Karpas-422 (cell line): ENCODE results near the gene IDI2. TPM values are rescaled to one million over a fixed set of nuclear protein-coding genes. Genes with fewer than 3 reads are reported as not detected.
A peak's percentile ranks its signal among the peaks of the same experiment; 100 is the strongest.

Experiments used
- DNase-seq: peaks from one replicate; pipeline ENCODE4 v3.0.0-alpha.2; 2015
- H2AFZ ChIP-seq: fragments of 200-600 bp; sonication (generic); 2 replicates; pipeline ENCODE4 v1.6.1; 2014; ENCODE audit warnings: antibody characterized with exemption, low read length, mixed read lengths
- H3K27ac ChIP-seq: fragments of 200-600 bp; sonication (generic); 2 replicates; pipeline ENCODE4 v1.5.1; 2014; ENCODE audit warnings: mild to moderate bottlenecking, low read length, moderate library complexity
- H3K27me3 ChIP-seq: fragments of 200-600 bp; sonication (generic); 2 replicates; pipeline ENCODE4 v1.6.1; 2014; ENCODE audit warnings: low read length, mixed read lengths
- H3K36me3 ChIP-seq: fragments of 200-600 bp; sonication (generic); 2 replicates; pipeline ENCODE4 v1.6.1; 2014; ENCODE audit warnings: low read length, mixed read lengths; ENCODE audit not compliant: insufficient read depth
- H3K4me1 ChIP-seq: fragments of 200-600 bp; sonication (generic); 2 replicates; pipeline ENCODE4 v1.6.1; 2014; ENCODE audit warnings: mild to moderate bottlenecking, low read length, mixed read lengths
- H3K4me2 ChIP-seq: fragments of 200-600 bp; sonication (generic); 2 replicates; pipeline ENCODE4 v1.6.1; 2014; ENCODE audit warnings: low read length, low read depth, mild to moderate bottlenecking; ENCODE audit not compliant: poor library complexity, severe bottlenecking
- H3K4me3 ChIP-seq: fragments of 200-600 bp; sonication (generic); 2 replicates; pipeline ENCODE4 v1.5.1; 2014; ENCODE audit warnings: mild to moderate bottlenecking, antibody characterized with exemption, low read length, mixed read lengths
- H3K79me2 ChIP-seq: fragments of 200-600 bp; sonication (generic); 2 replicates; pipeline ENCODE4 v1.6.1; 2014; ENCODE audit warnings: mild to moderate bottlenecking, low read length, mixed read lengths
- H3K9ac ChIP-seq: fragments of 200-600 bp; sonication (generic); 2 replicates; pipeline ENCODE4 v1.6.0; 2014; ENCODE audit warnings: low read length
- H3K9me2 ChIP-seq: fragments of 200-600 bp; sonication (generic), shearing (Covaris generic); replicated peaks from 2 replicates; pipeline ENCODE4 v1.6.0; 2014; ENCODE audit warnings: mild to moderate bottlenecking, low read length, moderate library complexity; ENCODE audit not compliant: insufficient read depth
- H3K9me3 ChIP-seq: fragments of 300-700, 200-600 bp; sonication (generic); 2 replicates; pipeline ENCODE4 v1.6.1; 2014; ENCODE audit warnings: low read length, mixed read lengths
- H4K20me1 ChIP-seq: fragments of 200-600 bp; sonication (generic); 2 replicates; pipeline ENCODE4 v1.6.1; 2014; ENCODE audit warnings: mild to moderate bottlenecking, antibody characterized with exemption, low read length, low read depth; ENCODE audit not compliant: insufficient read depth
- total RNA-seq: library from RNA; depleted of rRNA; stranded (reverse); fragments of >200 nt; shearing (Covaris generic); gene quantifications from 2 replicates; pipeline ENCODE4 v1.2.3, GENCODE V29; 2014; ENCODE audit warnings: low replicate concordance

The IDI2 gene
- total RNA-seq, 1 experiment from 2014 or later, result not detected

- Histone ChIP-seq H3K4me3 (peak overlapping the region; percentile 69), H3K27ac (peak overlapping the region; percentile 89), H3K79me2 (peaks cover 74% of the 10 kb centered on the region), H3K9me2 (no peaks in the 10 kb centered on the region), H3K9ac (peak overlapping the region; percentile 74), H4K20me1 (peaks cover 19% of the 10 kb centered on the region), H3K36me3 (peaks cover 41% of the 10 kb centered on the region), H3K27me3 (no peaks in the 10 kb centered on the region), H3K4me1 (peaks cover 56% of the 10 kb centered on the region), H3K4me2 (peak overlapping the region; percentile 98), H2AFZ (no peak overlapping the region), H3K9me3 (no peaks in the 10 kb centered on the region)
- peak; percentile 79 for DNase-seq
Measured at GRCh38 chr10:1050554-1050953, 24.9 kb upstream of the IDI2 start.

GRCh38 chr10:1050145-1050544 is 24.5 kb upstream of the IDI2 start:
- no peak overlapping the region for H2AFZ ChIP-seq
- peaks cover 74% of the 10 kb centered on the region for H3K79me2 ChIP-seq
- peak overlapping the region; percentile 89 for H3K27ac ChIP-seq
- H3K4me1 ChIP-seq, result peaks cover 57% of the 10 kb centered on the region
- H3K9me2 ChIP-seq, result no peaks in the 10 kb centered on the region
- no peaks in the 10 kb centered on the region for H3K27me3 ChIP-seq
- peak overlapping the region; percentile 69 for H3K4me3 ChIP-seq
- H3K9ac ChIP-seq, result peak overlapping the region; percentile 74
- peaks cover 23% of the 10 kb centered on the region for H4K20me1 ChIP-seq
- peaks cover 42% of the 10 kb centered on the region for H3K36me3 ChIP-seq
- no peaks in the 10 kb centered on the region for H3K9me3 ChIP-seq
- DNase-seq, result peak; percentile 64
- H3K4me2 ChIP-seq, result peak overlapping the region; percentile 98

- H3K36me3 ChIP-seq, result peaks cover 39% of the 10 kb centered on the region
- H3K4me3 ChIP-seq, result peak overlapping the region; percentile 69
- peak overlapping the region; percentile 74 for H3K9ac ChIP-seq
- no peaks in the 10 kb centered on the region for H3K9me2 ChIP-seq
- peak overlapping the region; percentile 98 for H3K4me2 ChIP-seq
- peaks cover 29% of the 10 kb centered on the region for H4K20me1 ChIP-seq
- no peak overlapping the region for H2AFZ ChIP-seq
- peaks cover 57% of the 10 kb centered on the region for H3K4me1 ChIP-seq
- no peaks in the 10 kb centered on the region for H3K9me3 ChIP-seq
- H3K27me3 ChIP-seq, result no peaks in the 10 kb centered on the region
- H3K27ac ChIP-seq, result peak overlapping the region; percentile 89
- peaks cover 74% of the 10 kb centered on the region for H3K79me2 ChIP-seq
- DNase-seq, result no peak
Measured at GRCh38 chr10:1049425-1049958, 23.8 kb upstream of the IDI2 start.

- DNase-seq, result peak; percentile 100
Measured at GRCh38 chr10:1048732-1049424, 23.2 kb upstream of the IDI2 start, which contains the start of gene IDI1. Gene IDI1, minus strand, starts transcription at chr10:1049119. Its CDS starts 116 bp downstream, at chr10:1049003.

GRCh38 chr10:1048349-1048731 is 22.7 kb upstream of the IDI2 start:
- H3K79me2 ChIP-seq, result peaks cover 72% of the 10 kb centered on the region
- peaks cover 33% of the 10 kb centered on the region for H4K20me1 ChIP-seq
- no peaks in the 10 kb centered on the region for H3K27me3 ChIP-seq
- H3K36me3 ChIP-seq, result peaks cover 32% of the 10 kb centered on the region
- H3K9me2 ChIP-seq, result no peaks in the 10 kb centered on the region
- peak overlapping the region; percentile 98 for H3K4me3 ChIP-seq
- DNase-seq, result no peak
- H3K4me1 ChIP-seq, result peaks cover 61% of the 10 kb centered on the region
- peak overlapping the region; percentile 98 for H3K4me2 ChIP-seq
- H3K9me3 ChIP-seq, result no peaks in the 10 kb centered on the region
- H3K27ac ChIP-seq, result peak overlapping the region; percentile 89
- peak overlapping the region; percentile 95 for H3K9ac ChIP-seq
- no peak overlapping the region for H2AFZ ChIP-seq

More at GRCh38 chr10:1048732-1049424, 23.2 kb upstream of the IDI2 start, which contains the start of gene IDI1:
- Histone ChIP-seq H3K4me3 (peak within 1 kb of the TSS; percentile 98), H3K4me1 (peaks cover 57% of the 10 kb centered on the region), H3K36me3 (peaks cover 36% of the 10 kb centered on the region), H2AFZ (no peak within 1 kb of the TSS), H3K79me2 (peaks cover 74% of the 10 kb centered on the region), H3K4me2 (peak within 1 kb of the TSS; percentile 98), H3K9ac (peak within 1 kb of the TSS; percentile 95), H4K20me1 (peaks cover 33% of the 10 kb centered on the region), H3K9me3 (no peaks in the 10 kb centered on the region), H3K27me3 (no peaks in the 10 kb centered on the region), H3K9me2 (no peaks in the 10 kb centered on the region), H3K27ac (peak within 1 kb of the TSS; percentile 89)

GRCh38 chr10:1047937-1048336 is 22.3 kb upstream of the IDI2 start:
- Histone ChIP-seq H3K27me3 (no peaks in the 10 kb centered on the region), H3K4me2 (peak overlapping the region; percentile 98), H3K9me3 (no peaks in the 10 kb centered on the region), H3K4me3 (peak overlapping the region; percentile 98), H3K4me1 (peaks cover 65% of the 10 kb centered on the region), H4K20me1 (peaks cover 33% of the 10 kb centered on the region), H3K79me2 (peaks cover 72% of the 10 kb centered on the region), H3K36me3 (peaks cover 35% of the 10 kb centered on the region), H3K27ac (peak overlapping the region; percentile 89), H2AFZ (no peak overlapping the region), H3K9ac (peak overlapping the region; percentile 95), H3K9me2 (no peaks in the 10 kb centered on the region)
- peak; percentile 52 for DNase-seq

GRCh38 chr10:1045415-1045814 is 19.8 kb upstream of the IDI2 start:
- Histone ChIP-seq H3K4me3 (peak overlapping the region; percentile 53), H3K36me3 (peaks cover 43% of the 10 kb centered on the region), H4K20me1 (peaks cover 33% of the 10 kb centered on the region), H3K4me1 (peaks cover 53% of the 10 kb centered on the region), H2AFZ (no peak overlapping the region), H3K27ac (peak overlapping the region; percentile 79), H3K9me2 (no peaks in the 10 kb centered on the region), H3K79me2 (peaks cover 47% of the 10 kb centered on the region), H3K4me2 (peak overlapping the region; percentile 56), H3K27me3 (no peaks in the 10 kb centered on the region), H3K9ac (peak overlapping the region; percentile 36), H3K9me3 (no peaks in the 10 kb centered on the region)
- no peak for DNase-seq

- peak; percentile 51 for DNase-seq
- H3K9ac ChIP-seq, result peak overlapping the region; percentile 53
- H3K79me2 ChIP-seq, result peaks cover 47% of the 10 kb centered on the region
- H3K4me1 ChIP-seq, result peaks cover 53% of the 10 kb centered on the region
- peaks cover 33% of the 10 kb centered on the region for H4K20me1 ChIP-seq
- no peaks in the 10 kb centered on the region for H3K9me3 ChIP-seq
- peak overlapping the region; percentile 79 for H3K27ac ChIP-seq
- peak overlapping the region; percentile 53 for H3K4me3 ChIP-seq
- H3K9me2 ChIP-seq, result no peaks in the 10 kb centered on the region
- H2AFZ ChIP-seq, result no peak overlapping the region
- peaks cover 47% of the 10 kb centered on the region for H3K36me3 ChIP-seq
- H3K27me3 ChIP-seq, result no peaks in the 10 kb centered on the region
- H3K4me2 ChIP-seq, result peak overlapping the region; percentile 56
Measured at GRCh38 chr10:1044964-1045363, 19.3 kb upstream of the IDI2 start.
